IMR-90 (cell line): Measurements from ENCODE around the gene E4F1. TPM values are rescaled to one million over a fixed set of nuclear protein-coding genes. Genes with fewer than 3 reads are reported as not detected.

Experiments
- ATAC-seq: fragments of 200-7000 bp; cut with Tn5 transposase; 2 replicates; pipeline ENCODE4 v1.9.1; 2020; ENCODE audit warnings: low read depth, mild to moderate bottlenecking, moderate library complexity
- BruUV-seq: library from RNA; stranded (reverse); fragments of 400-500 nt; replicated peaks from 2 replicates; lab custom pipeline; 2021; lab: Mats Ljungman, UMichigan
- CTCF ChIA-PET: fragments of 300-600 bp; formaldehyde crosslinking; extraction: SDS; loops from one replicate; lab custom pipeline; 2021; ENCODE audit warnings: antibody characterized with exemption; lab: Yijun Ruan, JAX
- POLR2A ChIA-PET: fragments of 300-600 bp; sonication (Branson Sonifier 250); formaldehyde crosslinking; loops from one replicate; lab custom pipeline; 2022; ENCODE audit warnings: antibody characterized with exemption; ENCODE audit not compliant: unreplicated experiment; lab: Charles Lee
- DNase-seq: peaks from one replicate; pipeline ENCODE4 v3.0.0; 2013
- H2AFZ ChIP-seq: replicated peaks from 2 replicates; pipeline ENCODE3; 2013; ENCODE audit warnings: low read length, mild to moderate bottlenecking; ENCODE audit not compliant: poor library complexity
- H2AK5ac ChIP-seq: 2 replicates; pipeline ENCODE4 v1.6.1; 2013; ENCODE audit warnings: low read depth, low read length, inconsistent platforms
- H2AK9ac ChIP-seq: replicated peaks from 2 replicates; pipeline ENCODE3; 2013; ENCODE audit warnings: mild to moderate bottlenecking, low read depth, low read length, moderate library complexity; ENCODE audit not compliant: poor library complexity
- H2BK120ac ChIP-seq: 2 replicates; pipeline ENCODE4 v1.6.1; 2013; ENCODE audit warnings: low read depth, low read length, inconsistent platforms
- H2BK15ac ChIP-seq: 3 replicates; pipeline ENCODE4 v1.6.1; 2013; ENCODE audit warnings: low read depth, low read length, inconsistent platforms
- H2BK20ac ChIP-seq: 2 replicates; pipeline ENCODE4 v1.6.1; 2013; ENCODE audit warnings: low read depth, mild to moderate bottlenecking, inconsistent platforms, low read length, moderate library complexity
- H2BK5ac ChIP-seq: 2 replicates; pipeline ENCODE4 v1.6.1; 2013; ENCODE audit warnings: mild to moderate bottlenecking, low read depth, low read length, inconsistent platforms; ENCODE audit not compliant: poor library complexity, severe bottlenecking
- H3K14ac ChIP-seq: replicated peaks from 2 replicates; pipeline ENCODE4 v1.6.1; 2013; ENCODE audit warnings: low read depth, low read length, inconsistent platforms
- H3K18ac ChIP-seq: 2 replicates; pipeline ENCODE4 v1.6.1; 2013; ENCODE audit warnings: low read depth, low read length, control low read depth
- H3K23ac ChIP-seq: 2 replicates; pipeline ENCODE4 v1.6.1; 2013; ENCODE audit warnings: low read depth, low read length, inconsistent platforms
- H3K27ac ChIP-seq: 2 replicates; pipeline ENCODE4 v1.5.1; 2013; ENCODE audit warnings: mild to moderate bottlenecking, control low read depth, low read length; ENCODE audit not compliant: insufficient read depth
- H3K27me3 ChIP-seq: 2 replicates; pipeline ENCODE4 v1.6.1; 2013; ENCODE audit warnings: low read length; ENCODE audit not compliant: control insufficient read depth, insufficient read depth
- H3K36me3 ChIP-seq: 2 replicates; pipeline ENCODE4 v1.6.1; 2013; ENCODE audit warnings: low read length, mixed read lengths; ENCODE audit not compliant: control insufficient read depth, insufficient read depth
- H3K4ac ChIP-seq: 2 replicates; pipeline ENCODE4 v1.6.1; 2013; ENCODE audit warnings: low read depth, low read length, inconsistent platforms
- H3K4me1 ChIP-seq: 2 replicates; pipeline ENCODE4 v1.6.1; 2013; ENCODE audit warnings: low read length, mixed read lengths; ENCODE audit not compliant: control insufficient read depth, insufficient read depth
- H3K4me2 ChIP-seq: 2 replicates; pipeline ENCODE4 v1.6.1; 2013; ENCODE audit warnings: low read depth, mild to moderate bottlenecking, control low read depth, low read length, moderate library complexity
- H3K4me3 ChIP-seq: 2 replicates; pipeline ENCODE4 v1.5.1; 2013; ENCODE audit warnings: low read depth, mild to moderate bottlenecking, control low read depth, low read length, moderate library complexity; ENCODE audit not compliant: insufficient read depth
- H3K56ac ChIP-seq: 2 replicates; pipeline ENCODE4 v1.6.1; 2013; ENCODE audit warnings: low read length, inconsistent platforms; ENCODE audit not compliant: insufficient read depth; ENCODE audit errors: extremely low read depth
- H3K79me1 ChIP-seq, 2 experiments: 2 replicates each; pipeline ENCODE4 v1.6.1; 2013; ENCODE audit warnings: low read length in 2 of 2, inconsistent platforms in 1 of 2, low read depth in 1 of 2
- H3K9ac ChIP-seq: 2 replicates; pipeline ENCODE4 v1.6.1; 2013; ENCODE audit warnings: low read depth, low read length, control low read depth
- H3K9me1 ChIP-seq: 2 replicates; pipeline ENCODE4 v1.6.1; 2013; ENCODE audit warnings: low read length, inconsistent platforms; ENCODE audit not compliant: insufficient read depth
- H3K9me3 ChIP-seq: 2 replicates; pipeline ENCODE4 v1.6.1; 2013; ENCODE audit warnings: low read length; ENCODE audit not compliant: control insufficient read depth, insufficient read depth
- H4K20me1 ChIP-seq: 2 replicates; pipeline ENCODE4 v1.6.1; 2013; ENCODE audit warnings: low read length, inconsistent platforms; ENCODE audit not compliant: insufficient read depth
- H4K5ac ChIP-seq: 2 replicates; pipeline ENCODE4 v1.6.1; 2013; ENCODE audit warnings: mild to moderate bottlenecking, low read depth, low read length, control low read depth
- H4K8ac ChIP-seq, 2 experiments: 2 replicates each; pipeline ENCODE4 v1.6.1; 2013; ENCODE audit warnings: low read depth in 2 of 2, low read length in 2 of 2, control low read depth in 1 of 2, inconsistent platforms in 1 of 2
- H4K91ac ChIP-seq: 2 replicates; pipeline ENCODE4 v1.6.1; 2013; ENCODE audit warnings: low read depth, low read length, inconsistent platforms; ENCODE audit not compliant: insufficient read depth
- CEBPB ChIP-seq: IDR thresholded peaks from 2 replicates; pipeline ENCODE4 v1.6.1; 2012; ENCODE audit warnings: low read depth, low read length, improper control_type of control experiment
- CTCF ChIP-seq: conservative IDR thresholded peaks from 2 replicates; pipeline ENCODE4 v1.5.1; 2012; ENCODE audit warnings: mild to moderate bottlenecking, low read depth, low read length, improper control_type of control experiment
- FOS ChIP-seq: fragments of 150-350 bp; IDR thresholded peaks from 2 replicates; pipeline ENCODE4 v1.6.1; 2016; ENCODE audit warnings: low read depth, low read length
- MAFK ChIP-seq: IDR thresholded peaks from 2 replicates; pipeline ENCODE4 v1.6.1; 2012; ENCODE audit warnings: low read depth, low read length, improper control_type of control experiment
- POLR2A ChIP-seq: IDR thresholded peaks from 2 replicates; pipeline ENCODE4 v1.6.1; 2012; ENCODE audit warnings: mild to moderate bottlenecking, low read depth, low read length
- RFX5 ChIP-seq: IDR thresholded peaks from 2 replicates; pipeline ENCODE4 v1.8.0; 2012; ENCODE audit warnings: low read depth, mild to moderate bottlenecking, low read length, moderate library complexity
- WGBS, 2 experiments: methylation state at CpG; one replicate each; pipeline versions ENCODE4 v1.1.5 to v1.1.7; 2013; ENCODE audit warnings: missing lambda C conversion rate in 2 of 2; ENCODE audit not compliant: insufficient read length in 1 of 2; ENCODE audit errors: extremely low coverage in 2 of 2; 5-methylcytosine and 5-hydroxymethylcytosine counted together
- dilution Hi-C: fragments of 300-500 bp; cut with HindIII; formaldehyde crosslinking; loops from one replicate; pipeline ENCODE4 v1.14.3; 2018; ENCODE audit warnings: low sequenced_read_pairs; ENCODE audit not compliant: unreplicated experiment
- in situ Hi-C: fragments of 300-500 bp; cut with MboI; formaldehyde crosslinking; loops from 3 replicates; pipeline ENCODE4 v1.14.3; 2019; ENCODE audit warnings: low sequenced_read_pairs, inconsistent platforms, mixed read lengths
- intact Hi-C: fragments of 100-400 bp; cut with micrococcal nuclease; formaldehyde crosslinking; loops from 2 replicates; pipeline ENCODE4 v1.10.0; 2022
- polyA plus RNA-seq, 3 experiments: library from polyadenylated mRNA; depleted of rRNA; stranded (reverse); fragments of >200 nt; gene quantifications; 2 replicates each; pipeline ENCODE4 v1.2.3, GENCODE V29; 2012; ENCODE audit warnings: low replicate concordance in 1 of 3
- total RNA-seq: library from RNA; depleted of rRNA; stranded (reverse); fragments of >200 nt; gene quantifications from 2 replicates; pipeline ENCODE4 v1.2.3, GENCODE V29; 2012

Gene E4F1
- total and polyA plus RNA-seq, 2 of the 4 experiments (the other 2 are of a cell fraction): 13.1 to 33.0 TPM

GRCh38 chr16:2211923-2212347 is 11.5 kb upstream of the E4F1 start:
- no TSS peak for BruUV-seq
- H3K27me3 ChIP-seq: no peaks in the 10 kb centered on the region
- peaks cover 25% of the 10 kb centered on the region for H3K36me3 ChIP-seq
- no peak for ATAC-seq
- no peak overlapping the region for H4K5ac ChIP-seq
- no peaks in the 10 kb centered on the region for H3K9me3 ChIP-seq
- in situ Hi-C loops: no loop called here
- no peak overlapping the region for H2BK15ac ChIP-seq
- WGBS, 2 experiments: 84% methylated on average over 6 of the region's 11 CpGs; no CpG with 5 or more reads in 1 of the 2 experiments
- no peak overlapping the region for H2BK5ac ChIP-seq
- H4K20me1 ChIP-seq: peaks cover 12% of the 10 kb centered on the region
- no peak overlapping the region for H2BK120ac ChIP-seq
- H4K91ac ChIP-seq: no peak overlapping the region
- intact Hi-C loops: no loop called here
- POLR2A ChIA-PET: no interaction called here
- no peak for TF ChIP-seq RFX5
- no peak for TF ChIP-seq POLR2A
- TF ChIP-seq MAFK: no peak
- TF ChIP-seq CEBPB: no peak
- TF ChIP-seq CTCF: no peak
- no peak for TF ChIP-seq FOS
- H3K18ac ChIP-seq: no peak overlapping the region
- no peak for DNase-seq
- no peak overlapping the region for H3K9ac ChIP-seq
- dilution Hi-C loops: no loop called here
- no peak overlapping the region for H3K56ac ChIP-seq
- H3K23ac ChIP-seq: no peak overlapping the region
- H2BK20ac ChIP-seq: no peak overlapping the region
- H2AK5ac ChIP-seq: no peak overlapping the region
- no peaks in the 10 kb centered on the region for H3K9me1 ChIP-seq
- no peak overlapping the region for H3K4me2 ChIP-seq
- no peak overlapping the region for H3K14ac ChIP-seq
- H3K27ac ChIP-seq: no peak overlapping the region
- no peak overlapping the region for H3K4ac ChIP-seq
- no peak overlapping the region for H2AK9ac ChIP-seq
- peaks cover 7% of the 10 kb centered on the region for H3K4me1 ChIP-seq
- no peak overlapping the region for H3K4me3 ChIP-seq
- peak overlapping the region; percentile 51 for H2AFZ ChIP-seq
- H4K8ac ChIP-seq: no peak overlapping the region
- CTCF ChIA-PET: no interaction called here
- H3K79me1 ChIP-seq: peaks cover 18 to 39% of the 10 kb centered on the region in 2 experiments
